ENCODE measurements around the gene MAPK10. TPM values are rescaled to one million over a fixed set of nuclear protein-coding genes. Genes with fewer than 3 reads are reported as not detected.

Gene MAPK10
- polyA plus RNA-seq, 2 of the 4 experiments (the other 2 are of a cell fraction) = 1.4 to 3.4 TPM

GRCh38 chr4:85952528-85952927 is 407.3 kb downstream of the MAPK10 start:
- ChIA-PET POLR2A (no interaction called here), CTCF (no interaction called here)
- Histone ChIP-seq H3K4me3 (no peak overlapping the region), H3K9me3 (no peaks in the 10 kb centered on the region), H3K4me1 (peaks cover 30% of the 10 kb centered on the region), H3K4me2 (peak overlapping the region; percentile 63), H3K27ac (peak overlapping the region; percentile 64 to 78; a peak in 5 of 6 replicates)
- FAIRE-seq (no peak), DNase-seq (ENCODE audit: low read depth in 1 of 2, low spot score in 1 of 2) (peak in 1 of 2 experiments; percentile 38), ATAC-seq (peak in 1 of 2 experiments; percentile 37; a peak in 1 of 6 replicates)
- TF ChIP-seq ZFP36 (IDR thresholded peaks at IDR 0.05; ENCODE audit: borderline replicate concordance, partially characterized antibody) = no peak
- no peak for TF ChIP-seq FOSL2 (IDR thresholded peaks at IDR 0.05)
- TF ChIP-seq FOSL2 (CRISPR knock-in tag; IDR thresholded peaks at IDR 0.05) = peak; percentile 80
- WGBS (ENCODE audit: missing lambda C conversion rate) = 34% methylated on average over 3 of the region's 3 CpGs

DNA sequence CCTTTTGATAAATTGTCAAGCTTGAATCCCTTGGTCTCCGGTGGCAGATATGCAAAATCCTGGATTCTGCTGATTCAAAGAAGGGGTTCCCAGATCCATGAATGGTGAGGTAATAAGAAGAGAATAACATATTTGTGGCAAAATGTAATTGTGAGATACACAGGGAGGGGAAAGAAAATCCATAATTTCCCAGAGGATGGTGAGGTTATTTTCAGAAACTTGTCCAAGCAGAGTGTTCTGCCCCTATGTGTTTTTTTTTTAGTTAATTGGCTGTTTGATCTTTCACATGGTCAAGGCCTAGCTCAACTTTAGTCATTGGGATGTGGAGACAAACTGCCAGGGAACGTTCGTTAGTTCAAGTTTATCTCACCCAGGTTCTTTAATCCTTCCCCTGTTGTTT is 408.8 kb downstream of the MAPK10 start:
- CTCF ChIA-PET = no interaction called here
- no peak for FAIRE-seq

GRCh38 chr4:85946821-85947220 is 413.0 kb downstream of the MAPK10 start:
- Histone ChIP-seq H3K4me1 (no peaks in the 10 kb centered on the region; the same call in 2 of the 3 replicates), H3K27ac (no peak overlapping the region), H3K4me3 (no peak overlapping the region), H3K4me2 (no peak overlapping the region), H3K9me3 (no peaks in the 10 kb centered on the region)
- FAIRE-seq = no peak
- ChIA-PET CTCF (no interaction called here), POLR2A (no interaction called here)
- no peak for TF ChIP-seq NPAS2 (CRISPR knock-in tag; IDR thresholded peaks at IDR 0.05; ENCODE audit: borderline replicate concordance)
- TF ChIP-seq POLR2AphosphoS2 (conservative IDR thresholded peaks at IDR 0.05; ENCODE audit: low read length) = no peak
- no peak for TF ChIP-seq HMGXB4 (CRISPR knock-in tag; IDR thresholded peaks at IDR 0.05; ENCODE audit: borderline replicate concordance)
- TF ChIP-seq, protein P1, sequence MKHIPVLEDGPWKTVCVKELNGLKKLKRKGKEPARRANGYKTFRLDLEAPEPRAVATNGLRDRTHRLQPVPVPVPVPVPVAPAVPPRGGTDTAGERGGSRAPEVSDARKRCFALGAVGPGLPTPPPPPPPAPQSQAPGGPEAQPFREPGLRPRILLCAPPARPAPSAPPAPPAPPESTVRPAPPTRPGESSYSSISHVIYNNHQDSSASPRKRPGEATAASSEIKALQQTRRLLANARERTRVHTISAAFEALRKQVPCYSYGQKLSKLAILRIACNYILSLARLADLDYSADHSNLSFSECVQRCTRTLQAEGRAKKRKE (CRISPR knock-in tag; IDR thresholded peaks at IDR 0.05; ENCODE audit: low read depth) = no peak
- no peak for TF ChIP-seq ZNF302 (CRISPR knock-in tag; IDR thresholded peaks at IDR 0.05)
- TF ChIP-seq USF2 (IDR thresholded peaks at IDR 0.05) = no peak
- TF ChIP-seq REST (IDR thresholded peaks at IDR 0.05) = no peak
- DNase-seq (ENCODE audit: low read depth in 1 of 2, low spot score in 1 of 2) = no peak
- no peak for ATAC-seq

More for the DNA sequence above, 408.8 kb downstream of the MAPK10 start:
- Histone ChIP-seq H3K27ac (no peak overlapping the region), H3K4me1 (peaks cover 30% of the 10 kb centered on the region), H3K4me2 (no peak overlapping the region), H3K9me3 (no peaks in the 10 kb centered on the region), H3K4me3 (no peak overlapping the region)
- ATAC-seq (no peak), DNase-seq (ENCODE audit: low read depth in 1 of 2, low spot score in 1 of 2) (no peak)
- POLR2A ChIA-PET = interaction anchor here (0.6 kb wide), 1 partner anchor 892 kb away, joined by 3 read pairs; no protein-coding TSS in a partner anchor
- WGBS (ENCODE audit: missing lambda C conversion rate) = 97% methylated on average over 3 of the region's 3 CpGs
- TF ChIP-seq, protein P2, sequence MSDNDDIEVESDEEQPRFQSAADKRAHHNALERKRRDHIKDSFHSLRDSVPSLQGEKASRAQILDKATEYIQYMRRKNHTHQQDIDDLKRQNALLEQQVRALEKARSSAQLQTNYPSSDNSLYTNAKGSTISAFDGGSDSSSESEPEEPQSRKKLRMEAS (IDR thresholded peaks at IDR 0.05) = no peak
- TF ChIP-seq RNF2 (IDR thresholded peaks at IDR 0.05; ENCODE audit: borderline replicate concordance, low read depth) (no peak), RAD21 (conservative IDR thresholded peaks at IDR 0.05 in 1 of 2, IDR thresholded peaks at IDR 0.05 in 1 of 2) (no peak), NFE2L2 (conservative IDR thresholded peaks at IDR 0.05; ENCODE audit: low read length) (no peak), ZSCAN20 (CRISPR knock-in tag; IDR thresholded peaks at IDR 0.05) (no peak), CEBPB (IDR thresholded peaks at IDR 0.05) (no peak), NPAS2 (CRISPR knock-in tag; IDR thresholded peaks at IDR 0.05; ENCODE audit: borderline replicate concordance) (no peak), USF2 (IDR thresholded peaks at IDR 0.05) (no peak), MAZ (IDR thresholded peaks at IDR 0.05; ENCODE audit: borderline replicate concordance, low read depth, low read length) (no peak), BCL3 (IDR thresholded peaks at IDR 0.05) (no peak), TFCP2L1 (CRISPR knock-in tag; IDR thresholded peaks at IDR 0.05) (no peak), MYC (IDR thresholded peaks at IDR 0.05; ENCODE audit: borderline replicate concordance, low read length) (no peak), MAFK (IDR thresholded peaks at IDR 0.05; ENCODE audit: partially characterized antibody) (no peak), ZC3H11A (IDR thresholded peaks at IDR 0.05) (no peak), SREBF2 (IDR thresholded peaks at IDR 0.05) (no peak)
- TF ChIP-seq, protein P3, sequence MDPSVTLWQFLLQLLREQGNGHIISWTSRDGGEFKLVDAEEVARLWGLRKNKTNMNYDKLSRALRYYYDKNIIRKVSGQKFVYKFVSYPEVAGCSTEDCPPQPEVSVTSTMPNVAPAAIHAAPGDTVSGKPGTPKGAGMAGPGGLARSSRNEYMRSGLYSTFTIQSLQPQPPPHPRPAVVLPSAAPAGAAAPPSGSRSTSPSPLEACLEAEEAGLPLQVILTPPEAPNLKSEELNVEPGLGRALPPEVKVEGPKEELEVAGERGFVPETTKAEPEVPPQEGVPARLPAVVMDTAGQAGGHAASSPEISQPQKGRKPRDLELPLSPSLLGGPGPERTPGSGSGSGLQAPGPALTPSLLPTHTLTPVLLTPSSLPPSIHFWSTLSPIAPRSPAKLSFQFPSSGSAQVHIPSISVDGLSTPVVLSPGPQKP (IDR thresholded peaks at IDR 0.05; ENCODE audit: low read depth, low read length) = no peak
